HG02870 (cell line): ENCODE data around the gene KRTAP3-3.
"Not testable (repeated sequence)": the region's sequence is repeated elsewhere in the genome, so short reads cannot be mapped to it uniquely, and the experiment has no call there.

ENCODE experiments used
- ATAC-seq: cut with Tn5 transposase; IDR thresholded peaks from one replicate; pipeline ENCODE4 v1.9.1; 2021; ENCODE audit warnings: mild to moderate bottlenecking, moderate library complexity; ENCODE audit not compliant: unreplicated experiment

Gene KRTAP3-3

GRCh38 chr17:41008811-41009210, 14.8 kb upstream of the KRTAP3-3 start, which contains the start of gene KRTAP3-1:
TSS of gene KRTAP3-1 (minus strand) at chr17:41009128. CDS start at chr17:41009074, 54 bp downstream.
- ATAC-seq = no peak

- no peak for ATAC-seq
These were observed 10.4 kb upstream of the KRTAP3-3 start for GRCh38 chr17:41004397-41004796.

GRCh38 chr17:41003926-41004325, 10.0 kb upstream of the KRTAP3-3 start:
- ATAC-seq = no peak

- ATAC-seq = no peak
These were observed 8.8 kb upstream of the KRTAP3-3 start for GRCh38 chr17:41002814-41003213.

- ATAC-seq = no peak
These were observed 7.8 kb upstream of the KRTAP3-3 start for GRCh38 chr17:41001795-41002194.

GRCh38 chr17:40999563-40999962, 5.6 kb upstream of the KRTAP3-3 start, which contains the start of gene KRTAP3-2:
TSS of gene KRTAP3-2 (minus strand) at chr17:40999906. CDS start at chr17:40999853, 53 bp downstream.
- not testable (repeated sequence) for ATAC-seq

- no peak for ATAC-seq
These were observed 3.4 kb upstream of the KRTAP3-3 start for GRCh38 chr17:40997361-40997760.

- no peak for ATAC-seq
These were observed 2.9 kb upstream of the KRTAP3-3 start for GRCh38 chr17:40996829-40997228.

- ATAC-seq = no peak
These were observed 1.2 kb upstream of the KRTAP3-3 start for GRCh38 chr17:40995116-40995515.

- ATAC-seq = no peak
These were observed 880 bp downstream of the KRTAP3-3 start for GRCh38 chr17:40993084-40993483.

GRCh38 chr17:40992666-40993065, 1.3 kb downstream of the KRTAP3-3 start:
- no peak for ATAC-seq

- ATAC-seq = no peak
These were observed 7.0 kb downstream of the KRTAP3-3 start for GRCh38 chr17:40986920-40987319.

GRCh38 chr17:40984226-40984625, 9.7 kb downstream of the KRTAP3-3 start, which contains the start of gene KRT40:
TSS of gene KRT40 (minus strand) at chr17:40984326. CDS start at chr17:40984273, 53 bp downstream.
- ATAC-seq = no peak

GRCh38 chr17:40981115-40981514, 12.8 kb downstream of the KRTAP3-3 start:
- ATAC-seq = no peak

- ATAC-seq = no peak
These were observed 13.4 kb downstream of the KRTAP3-3 start for GRCh38 chr17:40980596-40980995.

- no peak for ATAC-seq
These were observed 13.8 kb downstream of the KRTAP3-3 start for GRCh38 chr17:40980117-40980516.

GRCh38 chr17:40978575-40979151, 15.3 kb downstream of the KRTAP3-3 start:
- ATAC-seq = no peak

GRCh38 chr17:40975516-40975915, 18.4 kb downstream of the KRTAP3-3 start:
- no peak for ATAC-seq

- ATAC-seq = no peak
These were observed 19.6 kb downstream of the KRTAP3-3 start for GRCh38 chr17:40974366-40974765.

GRCh38 chr17:40967582-40967981, 26.4 kb downstream of the KRTAP3-3 start:
- ATAC-seq = no peak

- ATAC-seq = no peak
These were observed 27.1 kb downstream of the KRTAP3-3 start, which contains the start of gene KRT39 for GRCh38 chr17:40966848-40967247. TSS of gene KRT39 (minus strand) at chr17:40966948. CDS start at chr17:40966856, 92 bp downstream.

- ATAC-seq = no peak
These were observed 30.1 kb downstream of the KRTAP3-3 start for GRCh38 chr17:40963838-40964237.

GRCh38 chr17:40962059-40962561, 31.9 kb downstream of the KRTAP3-3 start:
- ATAC-seq = no peak
